Vagina (tissue), 2 donors: Measurements from ENCODE around the gene CADPS. TPM values are rescaled to one million over a fixed set of nuclear protein-coding genes. Genes with fewer than 3 reads are reported as not detected.

Source experiments
- DNase-seq, 2 donors: peaks; one replicate each; pipeline ENCODE4 v3.0.0-alpha.2; 2017; ENCODE audit errors: extremely low spot score in 2 of 2
- H3K27ac ChIP-seq: fragments of 200-600 bp; sonication (generic); one replicate; pipeline ENCODE4 v1.5.1; 2019
- H3K27me3 ChIP-seq: fragments of 200-600 bp; sonication (generic); one replicate; pipeline ENCODE4 v1.5.1; 2019
- H3K36me3 ChIP-seq, 2 donors: fragments of 200-600 bp; sonication (generic); one replicate each; pipeline ENCODE4 v1.5.1; 2017 to 2019
- H3K4me1 ChIP-seq: fragments of 200-600 bp; sonication (generic); one replicate; pipeline ENCODE4 v1.5.1; 2019
- H3K4me3 ChIP-seq, 2 donors: fragments of 200-600 bp; sonication (generic); 1 replicate in 1 of 2; 2 replicates in 1 of 2; pipeline ENCODE4 v1.5.1; 2016 to 2019
- H3K9me3 ChIP-seq: fragments of 200-600 bp; sonication (generic); one replicate; pipeline ENCODE4 v1.5.1; 2019
- POLR2A ChIP-seq, 2 donors: fragments of 450-650 bp; IDR thresholded peaks; one replicate each; pipeline ENCODE4 v1.6.1; 2017; ENCODE audit warnings: antibody characterized with exemption in 2 of 2, mild to moderate bottlenecking in 2 of 2, moderate library complexity in 2 of 2
- POLR2AphosphoS5 ChIP-seq, 2 donors: sonication (generic); formaldehyde crosslinking; IDR thresholded peaks; one replicate each; pipeline ENCODE4 v1.9.0; 2017; ENCODE audit warnings: antibody characterized with exemption in 2 of 2, mild to moderate bottlenecking in 2 of 2, low read depth in 1 of 2; ENCODE audit not compliant: insufficient read depth in 1 of 2
- intact Hi-C: fragments of 100-400 bp; cut with DNase I; formaldehyde crosslinking; loops from one replicate; pipeline ENCODE4 v1.15.1; 2023
- total RNA-seq: library from RNA; depleted of rRNA; stranded (reverse); fragments of >200 nt; gene quantifications from one replicate; pipeline ENCODE4 v1.2.3, GENCODE V29; 2016
- TF ChIP-seq, protein P1 (sequence below), 3 experiments: fragments of 450-650 bp in 2 of 3; fragments of 200-600 bp in 1 of 3; sonication (generic) in 1 of 3; IDR thresholded peaks; one replicate each; pipeline ENCODE4 v1.5.1; 2017 to 2019; ENCODE audit warnings: antibody characterized with exemption in 3 of 3, mild to moderate bottlenecking in 2 of 3, moderate library complexity in 2 of 3

The CADPS gene
- total RNA-seq, 1 donor from 2014 or later = 12.8 TPM

DNA sequence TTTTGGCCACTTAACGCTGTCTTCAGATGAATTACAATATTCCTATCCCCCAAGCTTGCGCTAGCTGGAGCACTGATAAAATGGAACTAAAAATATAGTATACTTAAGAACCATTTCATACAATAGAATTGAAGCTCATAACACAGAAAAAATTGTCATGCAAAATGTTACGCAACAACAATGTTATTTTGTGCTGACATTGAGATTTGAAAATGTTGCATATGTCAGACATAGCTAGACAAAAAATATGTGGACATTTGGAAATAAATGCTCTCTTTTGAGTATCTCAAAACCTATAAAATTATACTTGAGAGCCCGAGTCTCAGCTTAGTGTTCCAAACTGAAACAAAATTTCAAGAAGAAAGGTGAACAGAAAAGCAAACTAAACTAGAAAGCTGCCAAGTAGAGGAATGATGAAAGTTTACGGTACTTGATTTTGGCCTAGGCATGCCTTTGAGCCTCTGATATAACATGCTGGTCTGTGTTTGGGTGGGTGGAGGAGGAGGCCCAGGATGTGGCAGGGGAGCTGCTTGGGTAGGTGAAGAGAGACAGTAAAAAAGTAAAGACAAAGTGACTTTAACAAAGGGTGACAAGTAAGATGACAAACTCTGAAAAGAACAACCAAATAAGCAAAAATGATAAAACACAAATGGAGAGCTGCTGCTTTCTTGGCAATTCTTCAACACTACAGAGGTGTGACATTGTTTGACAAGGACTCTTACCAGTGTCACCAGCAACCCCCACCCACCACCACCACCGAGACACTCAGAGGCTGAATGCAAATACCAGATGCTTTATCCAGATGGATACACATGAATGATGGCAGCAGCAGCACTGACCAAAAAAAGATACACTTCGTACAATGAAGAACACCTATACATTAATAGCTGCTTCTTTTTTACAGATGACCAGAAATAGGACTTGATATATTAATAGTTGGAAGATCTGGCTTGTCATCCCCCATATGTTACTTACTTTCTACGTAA lies 372.6 kb downstream of the CADPS start:
- no peak for DNase-seq
- intact Hi-C loops = no loop called here
- Histone ChIP-seq H3K4me3 (no peak overlapping the region), H3K9me3 (no peaks in the 10 kb centered on the region), H3K4me1 (no peaks in the 10 kb centered on the region), H3K36me3 (no peaks in the 10 kb centered on the region), H3K27ac (no peak overlapping the region), H3K27me3 (no peaks in the 10 kb centered on the region)
- TF ChIP-seq, protein P1, sequence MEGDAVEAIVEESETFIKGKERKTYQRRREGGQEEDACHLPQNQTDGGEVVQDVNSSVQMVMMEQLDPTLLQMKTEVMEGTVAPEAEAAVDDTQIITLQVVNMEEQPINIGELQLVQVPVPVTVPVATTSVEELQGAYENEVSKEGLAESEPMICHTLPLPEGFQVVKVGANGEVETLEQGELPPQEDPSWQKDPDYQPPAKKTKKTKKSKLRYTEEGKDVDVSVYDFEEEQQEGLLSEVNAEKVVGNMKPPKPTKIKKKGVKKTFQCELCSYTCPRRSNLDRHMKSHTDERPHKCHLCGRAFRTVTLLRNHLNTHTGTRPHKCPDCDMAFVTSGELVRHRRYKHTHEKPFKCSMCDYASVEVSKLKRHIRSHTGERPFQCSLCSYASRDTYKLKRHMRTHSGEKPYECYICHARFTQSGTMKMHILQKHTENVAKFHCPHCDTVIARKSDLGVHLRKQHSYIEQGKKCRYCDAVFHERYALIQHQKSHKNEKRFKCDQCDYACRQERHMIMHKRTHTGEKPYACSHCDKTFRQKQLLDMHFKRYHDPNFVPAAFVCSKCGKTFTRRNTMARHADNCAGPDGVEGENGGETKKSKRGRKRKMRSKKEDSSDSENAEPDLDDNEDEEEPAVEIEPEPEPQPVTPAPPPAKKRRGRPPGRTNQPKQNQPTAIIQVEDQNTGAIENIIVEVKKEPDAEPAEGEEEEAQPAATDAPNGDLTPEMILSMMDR (IDR thresholded peaks at IDR 0.05) = no peak
- TF ChIP-seq POLR2A (IDR thresholded peaks at IDR 0.05) (no peak), POLR2AphosphoS5 (IDR thresholded peaks at IDR 0.05; ENCODE audit: insufficient read depth in 1 of 2, low read depth in 1 of 2) (no peak)

DNA sequence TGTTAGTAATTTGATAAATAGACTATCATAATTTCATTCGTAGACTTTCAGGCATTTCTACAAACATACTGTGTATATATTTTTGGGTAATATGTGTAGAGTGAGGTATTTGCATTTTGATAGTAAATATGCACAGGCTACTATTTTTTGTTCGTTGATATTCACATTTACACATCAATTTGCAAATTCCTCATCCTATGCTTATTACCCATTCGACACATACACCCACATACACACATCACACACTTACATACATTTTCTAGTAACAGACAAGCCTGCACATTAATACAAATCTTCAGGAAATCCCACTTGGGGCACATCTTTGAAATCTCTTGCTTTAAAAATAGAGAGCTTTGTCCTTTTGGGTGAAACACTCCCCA lies 373.9 kb downstream of the CADPS start:
- no peak for TF ChIP-seq POLR2A (IDR thresholded peaks at IDR 0.05)
- TF ChIP-seq, protein P1 (IDR thresholded peaks at IDR 0.05) = no peak
- TF ChIP-seq POLR2AphosphoS5 (IDR thresholded peaks at IDR 0.05; ENCODE audit: insufficient read depth in 1 of 2, low read depth in 1 of 2) = no peak
- H3K9me3 ChIP-seq = no peaks in the 10 kb centered on the region
- H3K27me3 ChIP-seq = no peaks in the 10 kb centered on the region
- intact Hi-C loops = no loop called here
- no peak overlapping the region for H3K27ac ChIP-seq
- no peak for DNase-seq
- no peaks in the 10 kb centered on the region for H3K4me1 ChIP-seq
- no peak overlapping the region for H3K4me3 ChIP-seq
- no peaks in the 10 kb centered on the region for H3K36me3 ChIP-seq

DNA sequence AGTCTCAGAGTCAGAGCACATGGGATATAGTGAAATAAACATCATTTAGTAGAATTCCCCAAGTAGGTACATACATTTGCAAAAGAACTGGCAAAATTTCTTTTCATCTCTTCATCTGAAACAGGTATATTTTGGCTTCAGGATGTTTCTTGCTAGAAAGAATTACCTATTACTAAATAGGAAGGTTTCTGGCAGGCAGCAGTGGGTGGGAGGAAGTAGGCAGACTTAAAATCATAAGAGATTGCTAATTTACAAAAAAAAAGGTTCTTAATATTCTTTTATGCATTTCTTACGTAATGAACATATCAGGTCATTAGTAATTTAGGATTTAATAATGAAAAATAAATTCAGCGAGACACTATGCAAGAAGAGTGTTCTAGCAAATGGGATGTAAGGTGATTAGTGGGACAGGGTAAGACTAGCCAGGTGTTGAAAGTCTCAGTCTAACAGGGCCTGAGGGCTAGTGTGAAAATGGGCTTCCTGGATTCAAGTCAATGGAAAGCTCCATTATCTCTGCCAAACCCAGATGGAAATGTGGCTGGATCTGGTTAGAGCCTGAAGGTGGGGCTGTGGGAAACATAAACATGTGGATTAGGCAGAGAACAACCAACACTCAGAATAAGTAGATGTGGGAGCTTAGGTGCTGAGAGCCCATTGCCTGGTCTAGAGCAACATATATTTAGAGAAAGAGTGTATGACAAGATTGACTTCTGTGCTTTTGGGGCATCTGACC lies 374.5 kb downstream of the CADPS start:
- no peaks in the 10 kb centered on the region for H3K4me1 ChIP-seq
- H3K4me3 ChIP-seq = no peak overlapping the region
- TF ChIP-seq, protein P1 (IDR thresholded peaks at IDR 0.05) = no peak
- TF ChIP-seq POLR2AphosphoS5 (IDR thresholded peaks at IDR 0.05; ENCODE audit: insufficient read depth in 1 of 2, low read depth in 1 of 2) = no peak
- H3K27ac ChIP-seq = no peak overlapping the region
- no peaks in the 10 kb centered on the region for H3K9me3 ChIP-seq
- DNase-seq = no peak
- intact Hi-C loops = no loop called here
- H3K36me3 ChIP-seq = no peaks in the 10 kb centered on the region
- H3K27me3 ChIP-seq = no peaks in the 10 kb centered on the region

DNA sequence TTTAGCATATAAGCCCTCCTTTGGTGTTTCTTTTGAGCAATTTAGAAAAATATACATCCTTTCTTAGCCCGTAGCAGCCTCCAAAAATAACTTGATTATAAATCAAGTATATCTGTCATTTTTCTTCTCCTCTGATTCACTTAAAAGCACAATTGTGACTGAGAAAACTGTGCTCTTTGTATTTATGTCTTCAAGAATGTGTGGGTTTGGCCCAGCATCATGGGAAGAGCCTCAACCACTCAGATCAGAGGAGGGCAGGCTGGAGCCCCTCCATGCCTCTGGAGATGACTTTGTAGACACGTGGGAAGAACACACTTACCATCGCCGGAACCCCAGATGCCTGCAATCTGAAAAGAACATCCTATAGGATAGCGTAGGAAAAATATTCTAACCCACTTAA lies 378.1 kb downstream of the CADPS start:
- no peak overlapping the region for H3K27ac ChIP-seq
- no peaks in the 10 kb centered on the region for H3K9me3 ChIP-seq
- TF ChIP-seq, protein P1 (IDR thresholded peaks at IDR 0.05) = no peak
- TF ChIP-seq POLR2A (IDR thresholded peaks at IDR 0.05) (no peak), POLR2AphosphoS5 (IDR thresholded peaks at IDR 0.05; ENCODE audit: insufficient read depth in 1 of 2, low read depth in 1 of 2) (no peak)
- intact Hi-C loops = no loop called here
- H3K4me1 ChIP-seq = no peaks in the 10 kb centered on the region
- H3K27me3 ChIP-seq = no peaks in the 10 kb centered on the region
- no peaks in the 10 kb centered on the region for H3K36me3 ChIP-seq
- no peak for DNase-seq
- no peak overlapping the region for H3K4me3 ChIP-seq
